ENCODE data around the gene SLC2A13.

SLC2A13 gene

DNA sequence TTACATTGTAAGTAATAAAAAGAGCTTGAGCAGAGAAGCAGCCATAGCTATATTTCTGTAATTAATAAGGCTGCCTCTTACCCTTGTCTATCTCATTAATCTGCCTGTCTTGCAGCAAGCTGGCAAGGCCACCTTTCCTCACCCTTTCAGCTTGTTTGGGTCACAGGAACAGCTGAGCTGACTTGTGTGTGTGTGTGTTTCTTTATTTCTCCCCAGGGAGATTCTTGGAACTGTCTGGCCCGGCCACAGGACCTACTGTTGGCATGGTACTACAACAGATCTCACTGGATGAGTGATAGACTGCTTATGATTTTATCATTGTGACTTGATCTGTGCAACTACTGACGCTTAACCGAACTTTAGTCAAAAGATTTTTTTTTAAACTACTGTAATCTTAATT, 213.7 kb downstream of the SLC2A13 start:
- H3K4me3 ChIP-seq (ENCODE audit: low read depth, low read length): no peak overlapping the region
- no peak for DNase-seq (ENCODE audit: low read depth)
- TF ChIP-seq, protein P1, sequence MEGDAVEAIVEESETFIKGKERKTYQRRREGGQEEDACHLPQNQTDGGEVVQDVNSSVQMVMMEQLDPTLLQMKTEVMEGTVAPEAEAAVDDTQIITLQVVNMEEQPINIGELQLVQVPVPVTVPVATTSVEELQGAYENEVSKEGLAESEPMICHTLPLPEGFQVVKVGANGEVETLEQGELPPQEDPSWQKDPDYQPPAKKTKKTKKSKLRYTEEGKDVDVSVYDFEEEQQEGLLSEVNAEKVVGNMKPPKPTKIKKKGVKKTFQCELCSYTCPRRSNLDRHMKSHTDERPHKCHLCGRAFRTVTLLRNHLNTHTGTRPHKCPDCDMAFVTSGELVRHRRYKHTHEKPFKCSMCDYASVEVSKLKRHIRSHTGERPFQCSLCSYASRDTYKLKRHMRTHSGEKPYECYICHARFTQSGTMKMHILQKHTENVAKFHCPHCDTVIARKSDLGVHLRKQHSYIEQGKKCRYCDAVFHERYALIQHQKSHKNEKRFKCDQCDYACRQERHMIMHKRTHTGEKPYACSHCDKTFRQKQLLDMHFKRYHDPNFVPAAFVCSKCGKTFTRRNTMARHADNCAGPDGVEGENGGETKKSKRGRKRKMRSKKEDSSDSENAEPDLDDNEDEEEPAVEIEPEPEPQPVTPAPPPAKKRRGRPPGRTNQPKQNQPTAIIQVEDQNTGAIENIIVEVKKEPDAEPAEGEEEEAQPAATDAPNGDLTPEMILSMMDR (IDR thresholded peaks at IDR 0.05; ENCODE audit: insufficient read depth, low read depth, low read length, missing control alignments): no peak

DNA sequence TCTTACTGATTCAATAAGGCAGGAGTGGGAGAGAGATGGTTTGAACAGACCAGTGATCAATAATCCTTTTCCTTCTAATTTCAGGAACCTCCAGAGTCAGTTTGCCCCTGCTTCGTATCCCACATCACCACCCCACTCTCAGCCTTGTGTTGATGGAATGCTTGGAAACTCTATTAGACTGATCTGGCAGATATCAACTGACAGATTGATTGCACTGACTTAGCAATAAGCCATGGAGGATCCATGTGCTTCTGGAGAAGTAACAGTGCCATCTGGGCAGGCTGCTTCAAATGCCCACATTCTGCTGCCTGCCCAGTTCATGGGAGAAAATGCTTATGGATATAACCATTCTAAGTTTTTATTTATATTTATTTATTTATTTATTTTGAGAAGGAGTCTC, 218.0 kb downstream of the SLC2A13 start:
- H3K4me3 ChIP-seq (ENCODE audit: low read depth, low read length): no peak overlapping the region
- no peak for DNase-seq (ENCODE audit: low read depth)
- TF ChIP-seq, protein P1 (IDR thresholded peaks at IDR 0.05; ENCODE audit: insufficient read depth, low read depth, low read length, missing control alignments): no peak

DNA sequence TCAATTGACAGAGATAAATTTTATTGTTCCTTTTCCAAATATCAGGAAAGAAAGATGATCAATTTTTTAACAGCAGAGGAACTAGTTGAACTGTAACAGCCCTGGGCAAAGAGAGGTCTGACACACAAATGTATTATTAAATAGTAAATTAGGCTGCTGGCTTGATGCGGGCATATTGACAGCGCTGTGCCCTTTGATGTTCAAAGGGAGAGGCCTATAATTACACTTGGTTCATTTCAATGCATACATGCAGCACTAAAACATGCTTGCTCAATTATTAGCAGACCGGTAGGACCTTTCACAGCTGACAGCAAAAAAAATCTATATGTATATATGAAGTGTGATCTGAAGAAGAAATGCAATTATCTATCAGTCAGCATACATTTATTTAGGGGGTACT, 219.8 kb downstream of the SLC2A13 start:
- no peak for DNase-seq (ENCODE audit: low read depth)
- TF ChIP-seq, protein P1 (IDR thresholded peaks at IDR 0.05; ENCODE audit: insufficient read depth, low read depth, low read length, missing control alignments): no peak
- no peak overlapping the region for H3K4me3 ChIP-seq (ENCODE audit: low read depth, low read length)

DNA sequence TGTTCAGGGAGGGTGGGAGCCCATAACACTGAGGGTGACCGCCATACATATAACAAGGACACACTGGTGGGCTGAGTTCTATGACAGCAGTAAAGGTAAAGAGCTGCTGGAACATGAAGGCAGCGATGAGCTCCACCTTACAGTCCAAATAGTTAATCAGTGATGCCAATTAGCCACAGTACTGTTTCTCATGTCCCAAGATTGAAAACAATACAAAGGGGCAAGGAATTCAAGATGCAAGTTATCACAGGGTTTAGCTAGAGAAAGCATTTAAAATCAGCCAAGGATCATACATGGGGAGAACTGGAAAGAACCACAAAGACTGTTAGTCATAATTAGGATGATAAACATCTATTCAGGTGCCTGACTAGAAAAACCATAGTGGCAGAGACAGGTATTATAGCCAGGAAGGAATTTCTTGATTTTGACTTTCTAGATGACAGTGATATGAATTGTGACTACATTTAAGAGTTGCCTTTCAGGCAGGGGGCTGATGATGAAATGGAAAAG, 221.2 kb downstream of the SLC2A13 start:
- TF ChIP-seq, protein P1 (IDR thresholded peaks at IDR 0.05; ENCODE audit: insufficient read depth, low read depth, low read length, missing control alignments): no peak
- no peak for DNase-seq (ENCODE audit: low read depth)
- no peak overlapping the region for H3K4me3 ChIP-seq (ENCODE audit: low read depth, low read length)

DNA sequence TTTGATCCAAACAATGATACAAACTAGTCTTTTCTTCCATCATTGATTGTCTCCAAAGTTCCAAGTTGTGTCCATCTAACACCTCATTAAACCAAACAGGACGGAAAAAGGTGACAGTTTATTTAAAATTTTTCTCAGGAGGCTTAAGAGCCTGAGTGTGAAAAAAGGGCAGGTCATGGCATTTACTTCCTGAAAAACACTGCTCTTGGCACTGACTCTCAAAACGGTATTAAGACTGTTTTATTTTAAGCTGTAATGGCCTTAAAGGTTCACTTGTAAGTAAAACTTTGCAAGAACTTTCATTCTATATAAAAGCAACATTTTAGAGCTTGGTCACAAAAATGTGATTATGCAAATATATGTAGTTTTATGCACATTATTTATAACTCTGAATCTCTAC, 222.5 kb downstream of the SLC2A13 start:
- no peak overlapping the region for H3K4me3 ChIP-seq (ENCODE audit: low read depth, low read length)

DNA sequence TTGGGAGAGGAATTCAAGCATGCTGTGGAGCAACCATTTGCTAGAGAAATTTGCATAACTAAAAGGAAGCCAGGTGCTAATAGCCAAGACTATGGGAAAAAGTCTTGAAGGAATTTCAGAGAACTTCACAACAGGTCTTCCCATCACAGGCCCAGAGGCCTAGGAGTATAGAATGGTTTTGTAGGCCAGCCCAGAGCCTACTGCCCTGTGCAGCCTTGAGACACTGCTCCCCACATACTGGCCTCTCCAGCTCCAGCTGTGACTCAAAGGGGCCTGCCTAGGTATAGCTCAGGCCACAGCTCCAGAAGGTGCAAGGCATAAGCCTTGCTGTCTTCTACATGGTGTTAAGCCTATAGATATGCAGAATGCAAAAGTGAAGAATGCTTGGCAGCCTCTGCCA, 227.1 kb downstream of the SLC2A13 start:
- H3K4me3 ChIP-seq (ENCODE audit: low read depth, low read length): no peak overlapping the region
- DNase-seq (ENCODE audit: low read depth): no peak
- TF ChIP-seq, protein P1 (IDR thresholded peaks at IDR 0.05; ENCODE audit: insufficient read depth, low read depth, low read length, missing control alignments): no peak

More for the DNA sequence above, 222.5 kb downstream of the SLC2A13 start:
- no peak for DNase-seq (ENCODE audit: low read depth)
- TF ChIP-seq, protein P1 (IDR thresholded peaks at IDR 0.05; ENCODE audit: insufficient read depth, low read depth, low read length, missing control alignments): no peak

DNA sequence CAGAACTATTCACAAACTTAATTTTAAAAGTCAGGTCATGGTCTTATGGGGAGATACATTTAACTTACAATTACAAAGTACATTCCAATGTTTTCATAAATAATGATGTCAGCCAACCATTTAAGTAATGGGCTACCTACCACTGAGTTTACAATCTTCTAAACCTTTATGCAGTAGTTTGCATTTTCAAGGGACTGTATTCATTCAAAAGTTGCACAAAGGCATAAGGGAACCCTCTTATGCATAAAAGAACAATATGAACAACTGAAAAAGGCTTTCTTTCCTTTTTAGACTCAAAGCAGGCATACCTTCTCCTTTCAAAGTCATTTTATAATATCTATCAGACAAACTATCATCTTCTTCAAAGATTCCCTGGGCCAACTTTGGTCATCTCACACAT, 230.2 kb downstream of the SLC2A13 start:
- no peak for DNase-seq (ENCODE audit: low read depth)
- no peak overlapping the region for H3K4me3 ChIP-seq (ENCODE audit: low read depth, low read length)

More for the DNA sequence above, 230.2 kb downstream of the SLC2A13 start:
- TF ChIP-seq, protein P1 (IDR thresholded peaks at IDR 0.05; ENCODE audit: insufficient read depth, low read depth, low read length, missing control alignments): no peak
